Activated T-cell treated with anti-CD3 and anti-CD28 coated beads, Interleukin-2, amount 50 U/mL, for 4 hours (primary cell): Measurements from ENCODE around the gene INO80D. TPM values are rescaled to one million over a fixed set of nuclear protein-coding genes. Genes with fewer than 3 reads are reported as not detected.
A peak's percentile ranks its signal among the peaks of the same experiment; 100 is the strongest.
"Not testable (repeated sequence)": the region's sequence is repeated elsewhere in the genome, so short reads cannot be mapped to it uniquely, and the experiment has no call there.

Experiments used
- ATAC-seq, 2 donors: fragments of 200-7000 bp; cut with Tn5 transposase; one replicate each; pipeline ENCODE4 v1.10.0; 2021
- DNase-seq: peaks from one replicate; pipeline ENCODE4 v3.0.0-alpha.2; 2020
- H3K27me3 Mint-ChIP-seq: one replicate; pipeline ENCODE4 v1.8.0; 2021; ENCODE audit warnings: low read depth, mixed read lengths
- H3K36me3 Mint-ChIP-seq: one replicate; pipeline ENCODE4 v1.8.0; 2022; ENCODE audit warnings: mixed read lengths; ENCODE audit not compliant: insufficient read depth
- H3K4me1 Mint-ChIP-seq: one replicate; pipeline ENCODE4 v1.8.0; 2021; ENCODE audit warnings: low read depth, mixed read lengths
- H3K4me3 Mint-ChIP-seq: one replicate; pipeline ENCODE4 v1.8.0; 2021; ENCODE audit warnings: mild to moderate bottlenecking, moderate library complexity, mixed read lengths
- H3K9me3 Mint-ChIP-seq: one replicate; pipeline ENCODE4 v1.8.0; 2021; ENCODE audit warnings: mixed read lengths
- total RNA-seq, 3 donors: library from RNA; stranded (reverse); gene quantifications; one replicate each; pipeline ENCODE4 v1.2.1, GENCODE V29; 2021

INO80D gene
- total RNA-seq, 3 donors from 2014 or later: 20.6 to 22.3 (median 21.4) TPM

GRCh38 chr2:206069417-206069816 is 16.6 kb downstream of the INO80D start:
- peaks cover 11% of the 10 kb centered on the region for H3K36me3 Mint-ChIP-seq
- no peaks in the 10 kb centered on the region for H3K27me3 Mint-ChIP-seq
- no peak for ATAC-seq

GRCh38 chr2:206068207-206068606 is 17.8 kb downstream of the INO80D start:
- no peak for ATAC-seq
- Mint-ChIP-seq H3K27me3 (no peaks in the 10 kb centered on the region), H3K36me3 (peaks cover 16% of the 10 kb centered on the region), H3K9me3 (no peaks in the 10 kb centered on the region), H3K4me3 (no peak overlapping the region), H3K4me1 (peaks cover 39% of the 10 kb centered on the region)
- no peak for DNase-seq

More at GRCh38 chr2:206069417-206069816, 16.6 kb downstream of the INO80D start:
- H3K4me1 Mint-ChIP-seq: peaks cover 43% of the 10 kb centered on the region
- H3K9me3 Mint-ChIP-seq: no peaks in the 10 kb centered on the region
- H3K4me3 Mint-ChIP-seq: no peak overlapping the region
- DNase-seq: no peak

- no peak for ATAC-seq
- Mint-ChIP-seq H3K36me3 (peaks cover 28% of the 10 kb centered on the region), H3K4me3 (no peak overlapping the region), H3K9me3 (no peaks in the 10 kb centered on the region), H3K27me3 (no peaks in the 10 kb centered on the region), H3K4me1 (peaks cover 28% of the 10 kb centered on the region)
- no peak for DNase-seq
Measured at GRCh38 chr2:206064077-206064476, 21.9 kb downstream of the INO80D start.

GRCh38 chr2:206063635-206064034 is 22.3 kb downstream of the INO80D start:
- H3K4me1 Mint-ChIP-seq: peaks cover 27% of the 10 kb centered on the region
- no peaks in the 10 kb centered on the region for H3K27me3 Mint-ChIP-seq
- peaks cover 28% of the 10 kb centered on the region for H3K36me3 Mint-ChIP-seq
- ATAC-seq (no peak), DNase-seq (no peak)
- H3K4me3 Mint-ChIP-seq: no peak overlapping the region
- H3K9me3 Mint-ChIP-seq: no peaks in the 10 kb centered on the region

GRCh38 chr2:206062724-206063123 is 23.2 kb downstream of the INO80D start:
- no peak for DNase-seq

GRCh38 chr2:206056286-206056685 is 29.7 kb downstream of the INO80D start:
- H3K36me3 Mint-ChIP-seq: peaks cover 26% of the 10 kb centered on the region
- H3K4me3 Mint-ChIP-seq: no peak overlapping the region
- no peak for DNase-seq
- H3K27me3 Mint-ChIP-seq: no peaks in the 10 kb centered on the region
- ATAC-seq: no peak
- H3K4me1 Mint-ChIP-seq: peaks cover 15% of the 10 kb centered on the region
- H3K9me3 Mint-ChIP-seq: no peaks in the 10 kb centered on the region

More at GRCh38 chr2:206062724-206063123, 23.2 kb downstream of the INO80D start:
- Mint-ChIP-seq H3K36me3 (peaks cover 31% of the 10 kb centered on the region), H3K4me3 (no peak overlapping the region), H3K4me1 (peaks cover 22% of the 10 kb centered on the region), H3K9me3 (no peaks in the 10 kb centered on the region), H3K27me3 (no peaks in the 10 kb centered on the region)
- no peak for ATAC-seq

GRCh38 chr2:206054952-206055351 is 31.0 kb downstream of the INO80D start:
- H3K36me3 Mint-ChIP-seq: peaks cover 26% of the 10 kb centered on the region
- DNase-seq: no peak
- ATAC-seq: no peak
- H3K27me3 Mint-ChIP-seq: no peaks in the 10 kb centered on the region
- H3K4me3 Mint-ChIP-seq: no peak overlapping the region
- H3K4me1 Mint-ChIP-seq: peaks cover 15% of the 10 kb centered on the region
- no peaks in the 10 kb centered on the region for H3K9me3 Mint-ChIP-seq

GRCh38 chr2:206051912-206052311 is 34.1 kb downstream of the INO80D start:
- Mint-ChIP-seq H3K36me3 (peaks cover 23% of the 10 kb centered on the region), H3K9me3 (no peaks in the 10 kb centered on the region), H3K4me3 (no peak overlapping the region), H3K4me1 (peaks cover 23% of the 10 kb centered on the region), H3K27me3 (no peaks in the 10 kb centered on the region)
- ATAC-seq (no peak), DNase-seq (no peak)

- Mint-ChIP-seq H3K9me3 (no peaks in the 10 kb centered on the region), H3K36me3 (peaks cover 26% of the 10 kb centered on the region), H3K27me3 (no peaks in the 10 kb centered on the region), H3K4me1 (peaks cover 8% of the 10 kb centered on the region), H3K4me3 (no peak overlapping the region)
- no peak for ATAC-seq
- DNase-seq: no peak
Measured at GRCh38 chr2:206049392-206049791, 36.6 kb downstream of the INO80D start.

GRCh38 chr2:206045251-206045650 is 40.7 kb downstream of the INO80D start:
- ATAC-seq: no peak
- peaks cover 15% of the 10 kb centered on the region for H3K4me1 Mint-ChIP-seq
- no peak overlapping the region for H3K4me3 Mint-ChIP-seq
- peaks cover 30% of the 10 kb centered on the region for H3K36me3 Mint-ChIP-seq
- no peaks in the 10 kb centered on the region for H3K27me3 Mint-ChIP-seq
- no peak for DNase-seq
- no peaks in the 10 kb centered on the region for H3K9me3 Mint-ChIP-seq

- H3K27me3 Mint-ChIP-seq: no peaks in the 10 kb centered on the region
- no peak overlapping the region for H3K4me3 Mint-ChIP-seq
- H3K9me3 Mint-ChIP-seq: no peaks in the 10 kb centered on the region
- H3K36me3 Mint-ChIP-seq: peaks cover 49% of the 10 kb centered on the region
- H3K4me1 Mint-ChIP-seq: peaks cover 13% of the 10 kb centered on the region
- ATAC-seq (no peak), DNase-seq (no peak)
Measured at GRCh38 chr2:206040525-206040924, 45.4 kb downstream of the INO80D start.

GRCh38 chr2:206035393-206035792 is 50.6 kb downstream of the INO80D start:
- not testable (repeated sequence) for ATAC-seq, DNase-seq, H3K4me3 Mint-ChIP-seq, H3K27me3 Mint-ChIP-seq
- Mint-ChIP-seq H3K9me3 (peaks cover 13% of the 10 kb centered on the region), H3K36me3 (peaks cover 79% of the 10 kb centered on the region), H3K4me1 (peaks cover 55% of the 10 kb centered on the region)

GRCh38 chr2:206033452-206033851 is 52.5 kb downstream of the INO80D start:
- DNase-seq, H3K27me3 Mint-ChIP-seq, ATAC-seq, H3K4me3 Mint-ChIP-seq: not testable (repeated sequence)
- peaks cover 80% of the 10 kb centered on the region for H3K36me3 Mint-ChIP-seq
- peaks cover 58% of the 10 kb centered on the region for H3K4me1 Mint-ChIP-seq
- peaks cover 13% of the 10 kb centered on the region for H3K9me3 Mint-ChIP-seq

- peaks cover 77% of the 10 kb centered on the region for H3K36me3 Mint-ChIP-seq
- H3K4me1 Mint-ChIP-seq: peaks cover 58% of the 10 kb centered on the region
- no peak overlapping the region for H3K4me3 Mint-ChIP-seq
- DNase-seq: no peak
- H3K27me3 Mint-ChIP-seq: no peaks in the 10 kb centered on the region
- H3K9me3 Mint-ChIP-seq: peaks cover 13% of the 10 kb centered on the region
- peak; percentile 23 to 52 for ATAC-seq
Measured at GRCh38 chr2:206031950-206032567, 53.9 kb downstream of the INO80D start.

GRCh38 chr2:206031162-206031784 is 54.7 kb downstream of the INO80D start:
- ATAC-seq (peak; percentile 87 to 94), DNase-seq (no peak)
- Mint-ChIP-seq H3K9me3 (peaks cover 13% of the 10 kb centered on the region), H3K4me1 (peaks cover 56% of the 10 kb centered on the region), H3K27me3 (no peaks in the 10 kb centered on the region), H3K4me3 (no peak overlapping the region), H3K36me3 (peaks cover 71% of the 10 kb centered on the region)
